Medulla oblongata (tissue), 1 donor: ENCODE data around the gene PKD2L2.
A peak's percentile ranks its signal among the peaks of the same experiment; 100 is the strongest.
"Not testable (repeated sequence)": the region's sequence is repeated elsewhere in the genome, so short reads cannot be mapped to it uniquely, and the experiment has no call there.

ENCODE experiments used
- DNase-seq: peaks from one replicate; pipeline ENCODE4 v3.0.0-alpha.2; 2015; ENCODE audit errors: extremely low spot score

Gene PKD2L2

DNA sequence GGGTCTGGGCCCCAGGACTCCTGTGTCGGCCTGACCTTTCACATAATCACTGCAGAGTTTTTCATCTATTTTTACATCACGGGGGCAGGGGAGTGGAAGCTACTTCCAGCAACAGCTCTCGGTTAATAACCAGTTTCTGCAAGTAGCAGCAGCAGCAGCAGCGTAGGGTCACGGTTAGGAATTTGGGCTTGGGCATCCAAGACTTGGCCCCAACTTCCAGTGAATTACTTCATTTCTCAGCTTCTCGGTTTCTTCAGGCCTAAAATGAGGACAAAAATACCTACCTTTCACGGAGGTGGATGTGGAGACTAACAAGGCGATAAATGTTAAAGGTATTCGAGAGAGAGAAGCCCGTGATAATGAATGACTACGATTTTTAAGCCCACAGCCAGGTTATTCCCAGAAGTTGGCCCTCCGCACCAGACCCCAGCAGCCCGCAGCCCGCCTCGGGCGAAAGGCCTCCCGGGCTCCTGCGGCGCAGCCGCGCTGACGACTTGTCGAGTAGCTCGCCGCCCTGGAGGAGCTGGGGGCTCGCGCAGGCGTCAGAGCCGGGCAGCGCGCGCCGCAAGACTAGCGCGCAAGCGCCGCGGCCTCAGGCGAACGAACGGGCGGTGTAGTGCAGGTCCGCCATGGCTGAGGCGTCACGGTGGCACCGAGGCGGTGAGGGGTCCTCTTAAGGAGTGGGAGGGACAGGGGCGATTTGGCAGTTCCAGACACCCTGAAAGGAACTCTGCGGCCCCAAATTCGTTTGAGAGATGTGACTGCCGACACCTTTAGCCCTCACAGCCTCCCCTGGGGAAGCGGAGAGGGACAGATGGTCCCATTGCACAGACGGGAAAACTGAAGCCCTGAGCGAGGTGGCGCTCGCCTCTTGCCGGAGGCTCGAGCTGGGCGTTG lies at the start of gene PKD2L2:
Gene PKD2L2 (plus strand): TSS at position 595 of the 897 bp plus-strand sequence. CDS start 35 bp downstream, at position 630.
- DNase-seq, result peak; percentile 84

DNA sequence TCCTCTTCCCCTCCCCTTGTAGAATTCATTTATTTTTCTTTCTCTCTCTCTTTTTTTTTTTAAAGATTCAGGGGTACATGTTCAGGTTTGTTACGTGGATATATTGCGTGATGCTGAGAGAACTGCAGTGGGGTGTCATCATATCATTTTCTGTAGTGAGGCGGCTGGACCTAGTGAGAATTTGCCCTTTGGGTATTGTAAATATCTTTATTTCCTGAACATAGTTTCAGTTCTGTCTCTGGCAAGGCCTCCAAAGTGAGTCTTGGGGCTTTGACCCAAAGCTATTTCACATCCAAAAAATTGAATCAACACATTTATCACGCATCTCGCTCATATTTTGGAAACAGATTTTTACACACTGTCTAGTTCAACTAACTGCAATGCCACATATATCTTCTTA lies 47.0 kb upstream of the PKD2L2 start:
- no peak for DNase-seq

DNA sequence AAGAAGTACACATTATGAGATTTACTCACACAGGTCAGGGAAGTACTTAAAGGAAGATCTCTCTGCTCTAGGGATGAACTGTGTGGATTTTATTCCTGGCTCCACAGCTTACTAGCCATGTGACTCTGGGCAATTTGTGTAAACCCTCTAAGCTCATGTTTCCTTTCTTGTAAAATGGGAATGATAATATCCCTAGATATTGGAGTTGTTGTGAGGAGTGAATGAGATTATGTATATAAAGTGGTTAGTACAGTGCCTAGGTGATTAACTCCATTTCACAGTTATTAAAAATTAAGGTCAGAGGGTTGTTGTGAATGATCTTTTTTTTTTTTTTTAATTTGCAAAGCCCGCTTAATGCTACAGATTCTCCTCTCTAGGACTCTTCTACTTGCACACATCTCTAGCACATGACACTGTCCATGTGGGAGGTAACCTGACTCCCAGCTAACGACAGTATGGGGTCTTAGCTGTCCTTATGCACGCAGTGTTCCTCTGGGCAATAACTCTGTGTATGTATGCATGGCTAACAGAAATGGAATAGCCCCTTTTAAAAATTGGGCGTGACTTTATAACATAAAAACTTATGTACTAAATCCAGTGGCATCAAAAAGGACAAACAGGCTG lies 45.5 kb upstream of the PKD2L2 start:
- DNase-seq, result no peak

DNA sequence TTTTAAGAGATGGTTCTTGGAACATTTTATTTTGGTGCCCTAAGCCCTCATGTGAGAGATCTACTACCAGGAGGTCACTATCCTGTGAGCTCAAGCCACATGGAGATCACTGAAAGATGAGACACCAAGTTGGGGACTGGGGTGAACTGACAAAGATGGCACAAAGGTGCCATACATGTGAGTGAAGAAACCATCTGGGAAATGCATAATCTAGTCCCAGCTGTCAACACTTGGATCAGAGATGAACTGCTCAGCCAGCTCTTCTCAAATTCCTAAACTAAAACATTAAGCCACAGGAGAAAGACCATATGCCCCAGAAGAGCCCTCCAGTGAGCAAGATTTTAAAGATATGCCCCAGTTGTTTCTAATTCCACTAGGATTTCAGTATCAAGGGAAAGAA lies 43.8 kb upstream of the PKD2L2 start:
- DNase-seq, result no peak

DNA sequence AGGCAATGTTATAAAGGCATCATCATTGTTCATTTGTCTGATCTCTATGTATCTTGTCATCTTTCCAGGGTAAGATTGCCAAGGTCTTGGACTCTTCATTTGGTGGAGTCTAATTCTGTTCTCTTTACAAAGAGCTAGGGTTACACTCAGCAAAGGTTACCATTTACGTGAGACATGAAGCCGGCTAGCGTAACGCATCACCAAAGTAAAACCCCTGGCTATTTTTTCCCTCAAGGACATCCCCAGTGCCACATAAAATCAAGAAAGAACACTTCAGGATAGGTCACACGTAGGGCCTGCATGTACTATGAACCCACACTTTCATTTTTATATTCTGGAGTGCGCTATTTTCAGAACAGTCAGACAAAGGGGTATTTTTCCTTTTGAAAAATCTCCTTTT lies 41.6 kb upstream of the PKD2L2 start:
- DNase-seq, result no peak

DNA sequence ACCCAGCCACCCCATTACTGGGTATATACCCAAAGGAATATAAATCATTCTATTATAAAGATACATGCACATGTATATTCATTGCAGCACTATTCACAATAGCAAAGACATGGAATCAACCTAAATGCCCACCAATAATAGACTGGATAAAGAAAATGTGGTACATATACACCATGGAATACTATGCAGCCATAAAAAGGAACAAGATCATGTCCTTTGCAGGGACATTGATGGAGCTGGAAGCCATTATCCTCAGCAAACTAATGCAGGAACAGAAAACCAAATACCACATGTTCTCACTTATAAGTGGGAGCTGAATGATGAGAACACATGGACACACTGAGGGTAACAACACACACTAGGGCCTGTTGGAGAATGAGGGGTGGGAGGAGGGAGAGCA lies 36.1 kb upstream of the PKD2L2 start:
- not testable (repeated sequence) for DNase-seq

DNA sequence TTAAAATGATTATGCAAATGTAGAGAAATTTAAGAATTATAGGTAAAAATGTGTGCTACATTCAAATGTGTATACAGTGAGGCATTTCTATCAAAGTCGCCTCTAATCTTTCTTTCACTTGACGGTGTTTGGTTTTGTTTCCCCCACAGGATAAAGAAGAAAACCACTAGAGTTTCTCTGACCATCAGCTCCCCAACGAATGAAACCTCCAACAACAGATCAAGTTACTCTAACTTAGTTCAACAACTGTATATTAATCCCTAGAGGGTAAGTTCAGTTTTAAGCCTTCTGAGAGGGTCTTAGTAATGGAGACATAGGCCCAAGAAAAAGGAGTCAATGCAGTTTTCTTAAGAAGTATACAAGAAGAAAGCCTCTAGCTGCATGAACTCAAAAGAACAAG lies 33.1 kb upstream of the PKD2L2 start:
- no peak for DNase-seq

DNA sequence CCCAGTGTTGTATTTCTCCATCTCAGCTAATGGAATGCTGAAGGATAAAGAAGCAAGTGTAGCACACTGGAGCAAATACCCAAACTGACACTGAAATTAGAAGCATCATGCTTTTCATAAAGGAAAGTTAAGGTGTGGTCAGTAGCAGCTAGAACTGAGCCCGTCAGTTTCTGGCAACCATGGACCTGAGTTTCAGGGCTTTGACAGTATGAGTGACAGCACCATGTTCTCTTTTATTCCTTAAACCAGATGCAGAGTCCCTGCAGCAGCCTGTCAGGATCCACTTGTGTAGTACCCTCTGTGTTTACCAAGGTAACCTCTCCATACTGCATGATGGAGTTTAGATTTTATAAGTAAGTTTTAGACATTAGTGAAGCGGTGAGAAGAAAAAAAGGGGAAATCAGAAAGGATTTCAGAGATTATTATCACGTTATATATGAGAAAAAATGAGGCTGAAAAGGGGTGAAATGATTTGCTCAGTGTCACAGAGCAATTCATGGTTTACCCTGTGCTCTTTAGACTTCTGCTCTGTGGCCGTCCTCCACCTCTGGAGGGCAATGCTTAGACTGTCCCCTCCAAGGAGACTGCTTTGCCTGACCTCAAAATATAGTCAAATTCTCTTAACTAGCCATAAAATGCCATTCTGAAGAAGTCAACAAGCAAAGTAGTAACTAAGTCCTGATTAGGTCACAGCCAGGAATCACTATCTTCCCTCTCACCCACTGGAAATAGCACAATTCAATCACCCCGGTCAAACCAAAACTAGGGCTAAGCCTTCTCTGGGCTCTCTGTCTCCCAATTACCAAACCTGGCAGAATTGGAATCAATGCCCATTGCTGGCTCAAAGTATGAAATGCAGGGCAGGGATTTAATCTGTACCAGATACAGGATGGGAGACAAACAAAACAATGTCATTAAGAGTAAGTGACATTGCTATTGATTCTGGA lies 32.1 kb upstream of the PKD2L2 start:
- no peak for DNase-seq

DNA sequence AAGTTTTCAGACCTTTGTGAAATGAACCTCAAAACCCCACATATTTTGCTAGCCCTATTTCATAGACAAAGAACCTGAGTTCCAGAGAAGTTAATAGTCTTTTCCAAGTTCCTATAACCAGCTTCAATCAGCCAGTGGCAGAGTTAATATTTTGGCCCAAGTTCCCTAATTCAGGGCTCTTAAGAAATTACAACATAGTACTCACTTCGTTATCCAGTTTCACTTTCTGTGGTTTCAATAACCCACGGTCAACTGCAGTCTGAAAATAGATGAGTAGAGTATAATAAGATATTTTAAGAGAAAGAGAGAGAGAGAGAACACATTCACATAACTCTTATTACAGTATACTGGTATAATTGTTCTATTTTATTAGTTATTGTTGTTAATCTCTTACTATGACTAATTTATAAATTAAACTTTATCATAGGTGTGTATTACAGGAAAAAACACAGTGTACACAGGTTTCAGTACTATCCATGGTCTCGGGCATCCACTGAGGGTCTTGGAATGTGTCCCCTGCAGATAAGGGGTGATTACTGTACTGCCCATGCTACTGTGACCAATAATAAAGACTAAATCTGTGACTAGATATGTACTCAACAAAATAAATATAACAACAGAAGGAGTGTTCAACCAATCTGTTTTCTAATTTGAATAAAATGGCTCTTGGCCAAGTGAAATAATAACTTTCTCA lies 30.9 kb upstream of the PKD2L2 start:
- peak; percentile 78 for DNase-seq

DNA sequence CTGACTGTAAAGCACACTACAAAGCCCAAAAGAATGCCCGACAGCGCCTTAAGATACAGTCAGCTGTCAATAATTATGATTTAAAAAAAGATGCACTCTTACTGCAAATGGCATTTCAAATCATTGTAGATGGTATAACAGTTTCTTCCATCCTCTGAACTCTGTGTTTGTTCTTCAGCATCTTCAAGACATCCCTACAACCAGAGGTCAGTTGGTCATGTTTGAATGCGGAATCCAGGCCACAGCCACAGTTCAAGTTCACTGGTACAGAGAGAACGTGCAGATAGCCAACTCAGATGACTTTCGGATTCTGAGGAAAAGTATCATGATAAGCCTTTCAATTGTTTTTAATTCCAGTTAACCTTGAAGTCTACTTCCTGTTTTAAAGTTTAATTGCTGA lies 30.3 kb upstream of the PKD2L2 start:
- DNase-seq, result peak; percentile 55

DNA sequence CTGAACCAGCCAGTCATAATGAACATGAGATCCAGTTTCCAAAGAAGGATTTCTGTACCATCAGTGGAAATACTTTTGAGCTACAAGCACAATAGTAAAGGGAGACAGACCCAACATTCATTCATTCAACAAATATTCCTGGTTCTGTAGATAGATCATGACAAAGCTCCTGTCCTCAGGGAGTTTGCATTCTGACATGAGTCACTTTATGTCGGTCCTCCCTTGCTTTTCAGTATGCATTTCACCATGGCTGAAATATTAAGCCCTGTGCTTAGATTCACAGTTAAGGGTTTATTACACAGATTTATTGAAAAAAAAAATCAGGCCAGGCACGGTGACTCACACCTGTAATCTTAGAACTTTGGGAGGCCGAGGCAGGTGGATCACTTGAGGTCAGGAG lies 27.0 kb upstream of the PKD2L2 start:
- DNase-seq, result no peak

DNA sequence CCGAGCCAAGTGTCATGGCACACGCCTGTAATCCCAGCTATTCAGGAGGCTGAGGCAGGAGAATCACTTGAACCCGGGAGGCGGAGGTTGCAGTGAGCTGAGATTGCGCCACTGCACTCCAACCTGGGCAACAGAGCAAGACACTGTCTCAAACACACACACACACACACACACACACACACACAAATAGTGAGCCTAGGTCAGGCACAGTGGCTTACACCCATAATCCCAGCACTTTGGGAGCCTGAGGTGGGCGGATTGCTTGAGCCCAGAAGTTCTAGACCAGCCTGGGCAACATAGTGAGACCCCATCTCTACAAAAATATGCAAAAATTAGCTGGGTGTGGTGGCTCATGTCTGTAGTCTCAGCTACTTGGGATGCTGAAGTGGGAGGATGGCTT lies 25.6 kb upstream of the PKD2L2 start:
- DNase-seq, result not testable (repeated sequence)

DNA sequence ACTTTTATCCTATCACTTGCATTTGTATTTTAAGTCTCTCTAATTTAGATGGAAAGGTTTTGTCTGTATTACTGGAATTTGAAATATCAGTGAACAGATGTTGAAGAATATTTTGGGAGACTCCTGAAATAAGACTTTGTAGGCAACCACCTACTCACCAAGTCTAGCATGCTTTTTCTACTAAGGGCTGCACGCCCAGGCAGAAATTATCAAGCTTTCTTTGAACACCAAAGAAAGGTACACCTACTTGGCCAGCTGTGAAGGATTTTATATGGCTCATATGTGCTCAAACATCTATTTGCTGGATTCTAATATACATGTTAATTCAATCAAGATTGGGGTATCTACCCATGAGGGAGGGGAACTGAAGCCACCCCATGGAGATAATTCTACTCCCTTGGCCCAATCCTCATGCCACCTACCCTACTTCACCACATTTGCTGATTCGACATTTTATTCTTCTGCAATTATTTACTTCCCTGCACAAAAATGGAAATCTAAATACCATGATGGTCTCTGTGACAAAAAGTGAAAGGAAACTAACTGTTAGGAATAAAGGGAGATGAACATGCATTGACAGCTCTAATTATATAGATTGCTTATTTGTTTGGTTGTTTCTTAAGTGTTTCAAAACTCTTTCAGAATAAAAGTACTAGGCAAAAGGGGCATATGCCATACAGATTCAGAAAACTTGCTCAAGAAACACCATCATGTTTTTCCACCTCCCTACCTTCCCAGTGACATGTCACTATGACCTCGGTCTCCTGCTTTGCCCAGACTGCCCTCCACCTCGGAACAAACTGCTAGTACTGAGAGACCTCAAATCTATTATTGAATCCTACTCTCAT lies 22.5 kb upstream of the PKD2L2 start:
- DNase-seq, result no peak

DNA sequence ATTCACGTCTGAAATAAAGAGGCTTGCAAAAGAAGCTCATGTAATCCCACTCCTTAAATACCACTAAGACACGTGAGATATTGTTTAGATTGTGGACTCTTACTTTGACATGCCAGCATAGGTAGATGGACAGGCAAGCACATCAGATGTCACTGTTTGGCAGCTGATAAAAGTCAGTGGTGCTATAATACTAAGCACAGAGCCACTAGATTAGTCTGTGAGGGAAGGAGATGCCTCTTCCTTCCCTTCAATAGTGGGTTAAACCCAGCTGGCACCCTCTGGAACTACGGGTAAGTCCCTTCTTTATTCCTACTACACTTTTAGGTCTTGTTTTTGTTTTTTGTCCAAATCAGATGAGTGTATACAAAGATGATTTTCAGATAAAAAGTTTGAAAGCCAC lies 21.6 kb upstream of the PKD2L2 start, which contains the start of gene MYOT:
Gene MYOT (plus strand): TSS at position 197 of the 400 bp plus-strand sequence. CDS start 2,792 bp downstream, outside the sequence.
- no peak for DNase-seq

DNA sequence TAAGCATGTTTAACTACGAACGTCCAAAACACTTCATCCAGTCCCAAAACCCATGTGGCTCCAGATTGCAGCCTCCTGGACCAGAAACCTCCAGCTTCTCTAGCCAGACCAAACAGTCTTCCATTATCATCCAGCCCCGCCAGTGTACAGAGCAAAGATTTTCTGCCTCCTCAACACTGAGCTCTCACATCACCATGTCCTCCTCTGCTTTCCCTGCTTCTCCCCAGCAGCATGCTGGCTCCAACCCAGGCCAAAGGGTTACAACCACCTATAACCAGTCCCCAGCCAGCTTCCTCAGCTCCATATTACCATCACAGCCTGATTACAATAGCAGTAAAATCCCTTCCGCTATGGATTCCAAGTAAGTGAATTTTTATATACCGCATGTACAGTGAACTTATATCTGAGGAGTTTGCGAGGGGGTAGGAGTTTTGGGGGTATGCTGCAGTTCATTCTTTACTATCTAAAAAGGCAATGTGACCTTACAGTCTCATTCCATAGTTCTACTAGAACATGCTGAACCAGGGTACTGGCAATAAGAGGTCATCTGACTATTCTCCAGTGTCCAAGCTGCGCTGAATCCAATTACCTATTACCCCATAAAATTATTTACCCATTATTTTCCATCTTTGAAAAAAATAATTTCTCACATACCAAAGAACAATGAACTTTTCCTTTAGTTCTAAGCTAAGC lies 18.5 kb upstream of the PKD2L2 start:
- no peak for DNase-seq

DNA sequence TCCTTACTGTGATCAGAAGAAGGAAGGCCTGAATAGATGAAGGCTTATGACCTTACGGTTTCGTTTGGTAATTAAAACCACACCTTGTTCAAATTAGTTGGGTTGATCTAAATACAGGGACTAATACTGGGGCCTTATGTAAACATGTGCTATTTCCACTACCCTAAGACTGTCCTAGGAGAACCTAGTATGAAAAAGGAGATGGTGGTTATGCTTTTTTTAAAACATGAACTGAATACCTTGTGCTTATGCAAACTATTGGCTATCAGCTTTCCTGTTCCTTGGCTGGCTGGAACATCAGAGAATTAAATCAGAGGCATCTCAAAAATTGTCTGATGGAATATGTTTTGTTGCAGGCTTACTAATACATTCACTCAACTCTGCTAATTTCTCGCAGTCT lies 17.7 kb upstream of the PKD2L2 start:
- DNase-seq, result no peak

DNA sequence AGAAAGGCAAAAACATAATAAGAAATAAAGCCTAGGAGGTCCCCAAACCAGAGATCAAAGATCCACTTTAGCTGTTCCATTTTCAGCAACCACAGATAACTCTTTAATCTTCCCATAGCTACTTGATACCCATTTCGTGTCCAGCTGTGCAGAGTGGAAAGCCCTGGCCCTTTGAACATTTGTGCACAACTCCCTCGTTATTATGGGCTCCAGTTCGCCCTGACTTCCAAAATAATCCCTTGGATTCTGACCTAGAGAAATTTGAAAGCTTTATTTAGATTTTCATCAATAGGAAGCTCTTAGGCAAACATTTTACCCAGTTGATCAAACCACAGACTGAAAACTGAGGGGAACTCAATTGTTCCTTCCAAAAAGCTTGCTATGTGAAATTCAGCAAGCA lies 16.8 kb upstream of the PKD2L2 start:
- no peak for DNase-seq

DNA sequence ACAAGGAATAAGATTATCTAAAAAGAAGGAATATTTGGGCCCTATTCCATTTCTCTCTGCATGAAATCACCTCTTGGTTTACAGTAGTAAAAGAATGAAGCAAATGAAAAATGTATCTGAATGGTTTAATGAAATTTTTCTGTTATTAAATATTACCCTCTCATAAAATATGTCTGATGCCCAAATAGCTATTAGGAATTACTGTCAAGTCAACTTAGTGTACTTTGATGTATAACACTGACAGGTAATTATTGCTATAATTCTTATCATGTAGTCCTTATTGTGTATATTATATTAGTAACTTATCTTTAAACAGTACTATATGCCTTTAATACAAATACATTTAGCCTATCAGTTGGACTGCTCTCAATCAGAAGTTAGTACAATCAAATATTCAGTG lies 13.2 kb upstream of the PKD2L2 start:
- no peak for DNase-seq

DNA sequence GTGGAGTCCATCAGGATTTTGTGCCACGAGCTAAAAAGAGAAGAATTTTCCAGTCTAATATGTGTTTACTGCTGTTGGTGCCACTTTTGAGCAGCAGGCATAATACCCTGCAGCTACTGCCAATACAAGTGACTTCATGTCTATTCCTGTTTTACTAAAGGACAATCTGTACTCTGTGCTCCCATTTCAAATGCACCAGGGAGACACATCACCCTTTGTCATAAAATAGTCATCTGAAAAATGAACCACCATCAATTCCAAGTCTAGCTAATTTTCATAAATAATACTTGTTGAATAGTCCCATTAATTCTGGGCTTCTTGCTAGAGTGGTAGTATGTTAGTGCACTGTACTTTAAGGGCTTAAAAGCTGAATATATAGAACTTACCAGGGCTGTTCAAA lies 8.9 kb upstream of the PKD2L2 start:
- peak; percentile 87 for DNase-seq

DNA sequence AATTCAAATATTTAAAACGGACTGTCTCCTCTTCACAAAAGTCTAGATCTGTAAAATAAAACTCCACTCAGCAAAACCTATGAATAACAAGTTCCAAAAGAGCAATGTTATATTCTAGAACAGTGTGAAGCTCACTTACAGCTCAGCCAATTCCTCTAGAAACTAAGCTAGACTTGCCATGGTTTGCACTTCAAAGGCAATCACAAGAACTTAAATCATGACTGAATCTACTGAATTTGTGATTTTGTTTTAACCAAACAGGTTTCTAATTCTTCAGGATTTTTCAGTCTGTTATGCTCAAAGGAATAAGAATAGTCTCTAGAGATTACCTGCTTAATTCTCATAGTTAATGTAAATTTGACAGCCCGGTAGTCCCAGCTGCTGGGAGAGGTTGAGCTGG lies 1.4 kb upstream of the PKD2L2 start:
- peak; percentile 60 for DNase-seq
